Peyer's patch (tissue), 4 donors: ENCODE data around the gene SLC66A2. TPM values are rescaled to one million over a fixed set of nuclear protein-coding genes. Genes with fewer than 3 reads are reported as not detected.
A peak's percentile ranks its signal among the peaks of the same experiment; 100 is the strongest.

Source experiments
- DNase-seq, 3 donors: peaks; one replicate each; pipeline ENCODE4 v3.0.0-alpha.2; 2017 to 2019
- H3K27ac ChIP-seq, 4 donors: fragments of 200-600 bp; sonication (generic); one replicate each; pipeline ENCODE4 v1.5.1; 2016 to 2019
- H3K27me3 ChIP-seq, 2 donors: fragments of 200-600 bp; sonication (generic); one replicate each; pipeline ENCODE4 v1.5.1; 2019
- H3K36me3 ChIP-seq, 3 donors: fragments of 200-600 bp; sonication (generic); one replicate each; pipeline ENCODE4 v1.5.1; 2016 to 2019
- H3K4me1 ChIP-seq, 4 donors: fragments of 200-600 bp; sonication (generic); one replicate each; pipeline ENCODE4 v1.5.1; 2016 to 2019
- H3K4me3 ChIP-seq, 4 donors: fragments of 200-600 bp; sonication (generic); 1 replicate in 3 of 4; 2 replicates in 1 of 4; pipeline ENCODE4 v1.5.1; 2016 to 2019; ENCODE audit warnings: mild to moderate bottlenecking in 1 of 4
- H3K9me3 ChIP-seq, 4 donors: fragments of 200-600 bp; sonication (generic); one replicate each; pipeline ENCODE4 v1.5.1; 2016 to 2019; ENCODE audit warnings: mild to moderate bottlenecking in 1 of 4
- POLR2A ChIP-seq, 2 donors: fragments of 450-650 bp; IDR thresholded peaks; one replicate each; pipeline ENCODE4 v1.5.1; 2017; ENCODE audit warnings: antibody characterized with exemption in 2 of 2, mild to moderate bottlenecking in 2 of 2, moderate library complexity in 2 of 2
- total RNA-seq, 4 donors: library from RNA; depleted of rRNA; stranded (reverse); fragments of >200 nt; gene quantifications; one replicate each; pipeline ENCODE4 v1.1.0, GENCODE V29; 2016
- TF ChIP-seq, protein P1 (sequence below), 6 experiments: fragments of 450-650 bp in 4 of 6; fragments of 200-600 bp in 2 of 6; sonication (generic) in 1 of 6; IDR thresholded peaks; one replicate each; pipeline ENCODE4 v1.5.1; 2017 to 2019; ENCODE audit warnings: antibody characterized with exemption in 6 of 6, mild to moderate bottlenecking in 3 of 6, moderate library complexity in 1 of 6

SLC66A2 gene
- total RNA-seq, 4 donors from 2014 or later = 28.0 to 41.4 (median 34.9) TPM

DNA sequence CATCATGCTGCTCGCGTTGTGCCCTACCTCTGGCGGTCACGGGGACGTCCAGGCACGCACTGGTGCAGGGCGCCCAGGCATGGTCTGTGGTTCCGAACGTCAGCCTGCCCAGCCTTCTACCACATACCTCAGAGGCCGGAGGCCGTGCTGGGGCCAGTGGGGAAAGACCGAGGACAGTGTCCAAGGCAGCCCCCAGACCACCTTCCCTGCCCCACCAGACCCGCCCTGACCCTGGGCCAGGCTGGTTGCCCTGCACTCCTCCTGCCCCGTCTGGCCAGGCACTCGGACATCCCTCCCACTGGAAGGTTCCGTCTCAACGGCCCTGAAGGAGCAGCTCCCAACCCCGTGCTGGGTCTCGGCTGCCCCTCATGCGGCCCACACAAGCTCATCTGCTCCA is 32.8 kb downstream of the SLC66A2 start:
- H3K27ac ChIP-seq = no peak overlapping the region
- H3K4me3 ChIP-seq = no peak overlapping the region
- H3K9me3 ChIP-seq = no peaks in the 10 kb centered on the region
- H3K27me3 ChIP-seq = no peaks in the 10 kb centered on the region
- H3K36me3 ChIP-seq = peaks cover 0 to 52% (median 0%) of the 10 kb centered on the region in 3 donors
- DNase-seq = peak in 1 of 3 donors; percentile 33
- no peak for TF ChIP-seq POLR2A (IDR thresholded peaks at IDR 0.05)
- TF ChIP-seq, protein P1, sequence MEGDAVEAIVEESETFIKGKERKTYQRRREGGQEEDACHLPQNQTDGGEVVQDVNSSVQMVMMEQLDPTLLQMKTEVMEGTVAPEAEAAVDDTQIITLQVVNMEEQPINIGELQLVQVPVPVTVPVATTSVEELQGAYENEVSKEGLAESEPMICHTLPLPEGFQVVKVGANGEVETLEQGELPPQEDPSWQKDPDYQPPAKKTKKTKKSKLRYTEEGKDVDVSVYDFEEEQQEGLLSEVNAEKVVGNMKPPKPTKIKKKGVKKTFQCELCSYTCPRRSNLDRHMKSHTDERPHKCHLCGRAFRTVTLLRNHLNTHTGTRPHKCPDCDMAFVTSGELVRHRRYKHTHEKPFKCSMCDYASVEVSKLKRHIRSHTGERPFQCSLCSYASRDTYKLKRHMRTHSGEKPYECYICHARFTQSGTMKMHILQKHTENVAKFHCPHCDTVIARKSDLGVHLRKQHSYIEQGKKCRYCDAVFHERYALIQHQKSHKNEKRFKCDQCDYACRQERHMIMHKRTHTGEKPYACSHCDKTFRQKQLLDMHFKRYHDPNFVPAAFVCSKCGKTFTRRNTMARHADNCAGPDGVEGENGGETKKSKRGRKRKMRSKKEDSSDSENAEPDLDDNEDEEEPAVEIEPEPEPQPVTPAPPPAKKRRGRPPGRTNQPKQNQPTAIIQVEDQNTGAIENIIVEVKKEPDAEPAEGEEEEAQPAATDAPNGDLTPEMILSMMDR (IDR thresholded peaks at IDR 0.05) = no peak
- H3K4me1 ChIP-seq = no peaks in the 10 kb centered on the region

DNA sequence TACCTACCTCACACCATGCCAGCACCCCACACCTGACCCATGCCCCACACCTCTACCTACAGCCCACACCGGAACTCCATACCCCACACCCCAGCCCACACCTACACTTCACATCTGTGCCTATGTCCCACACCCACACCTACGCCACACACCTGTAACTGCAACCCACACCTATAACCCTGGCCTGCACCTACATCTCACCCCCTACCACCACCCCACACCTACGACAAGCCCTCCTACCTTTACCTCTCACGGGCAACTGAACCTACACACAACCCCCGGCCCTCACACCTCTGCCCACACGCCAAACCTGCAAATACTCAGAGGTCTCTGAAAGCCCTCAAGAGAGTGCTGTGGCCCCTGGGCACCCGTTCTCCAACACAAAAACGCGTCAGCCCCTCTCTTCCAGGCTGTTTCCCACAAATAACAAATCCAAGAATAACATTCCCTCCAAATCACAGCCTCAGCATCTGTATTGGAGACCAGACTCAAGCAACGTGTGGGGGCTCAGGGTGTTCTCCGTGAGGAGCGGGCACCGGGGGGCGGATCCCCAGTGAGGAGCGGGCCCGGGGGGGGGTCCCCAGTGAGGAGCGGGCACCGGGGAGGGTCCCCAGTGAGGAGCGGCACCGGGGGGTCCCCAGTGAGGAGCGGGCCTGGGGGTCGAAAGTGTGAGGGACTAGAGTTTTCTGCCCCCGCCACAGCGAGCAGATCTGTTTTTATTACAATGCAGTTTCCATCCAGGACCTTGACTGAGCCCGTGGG is 33.4 kb downstream of the SLC66A2 start:
- peak in 1 of 3 donors; percentile 37 for DNase-seq
- Histone ChIP-seq H3K36me3 (peaks cover 0 to 52% (median 0%) of the 10 kb centered on the region in 3 donors), H3K27ac (no peak overlapping the region)

DNA sequence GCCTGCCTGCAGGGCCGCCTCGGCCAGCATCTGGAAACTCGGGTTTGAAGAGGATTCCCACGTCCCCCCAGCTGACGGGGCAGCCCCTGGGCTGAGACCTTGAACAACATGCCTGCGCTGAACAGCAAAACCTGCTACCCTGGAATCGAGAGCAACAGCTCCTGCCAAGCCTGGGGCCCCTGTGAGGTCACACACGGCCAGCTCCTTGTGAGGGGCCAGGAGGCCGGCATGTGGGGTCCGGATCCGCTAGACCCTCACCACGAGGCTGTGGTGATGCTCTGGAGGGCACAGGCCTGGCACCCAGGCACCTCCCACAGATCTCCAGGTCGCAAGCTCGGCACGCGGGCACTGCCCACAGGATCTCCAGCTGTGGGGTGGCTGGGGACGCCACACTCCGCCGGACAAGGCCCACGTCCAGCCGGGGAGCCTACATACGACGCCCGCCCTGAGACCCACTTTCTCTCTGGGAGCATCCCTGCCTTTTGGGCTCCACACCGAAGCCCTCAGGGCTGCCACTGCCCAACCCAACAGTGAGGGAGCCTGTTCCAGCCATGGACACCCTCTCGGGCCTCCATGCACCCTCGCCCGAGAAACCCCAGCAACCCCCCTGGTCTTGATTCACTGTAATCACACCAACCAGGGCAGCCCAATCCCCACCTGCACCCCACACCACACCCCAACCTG is 34.1 kb downstream of the SLC66A2 start:
- H3K27me3 ChIP-seq = no peaks in the 10 kb centered on the region
- no peak overlapping the region for H3K4me3 ChIP-seq
- peak in 1 of 3 donors; percentile 32 for DNase-seq
- TF ChIP-seq POLR2A (IDR thresholded peaks at IDR 0.05) = no peak
- TF ChIP-seq, protein P1 (IDR thresholded peaks at IDR 0.05) = no peak
- no peaks in the 10 kb centered on the region for H3K9me3 ChIP-seq
- peaks cover 0 to 49% (median 0%) of the 10 kb centered on the region in 3 donors for H3K36me3 ChIP-seq
- no peak overlapping the region for H3K27ac ChIP-seq
- no peaks in the 10 kb centered on the region for H3K4me1 ChIP-seq

More for the DNA sequence above, 33.4 kb downstream of the SLC66A2 start:
- H3K4me1 ChIP-seq = no peaks in the 10 kb centered on the region
- H3K4me3 ChIP-seq = no peak overlapping the region
- TF ChIP-seq, protein P1 (IDR thresholded peaks at IDR 0.05) = no peak
- no peak for TF ChIP-seq POLR2A (IDR thresholded peaks at IDR 0.05)
- H3K9me3 ChIP-seq = no peaks in the 10 kb centered on the region
- H3K27me3 ChIP-seq = no peaks in the 10 kb centered on the region

DNA sequence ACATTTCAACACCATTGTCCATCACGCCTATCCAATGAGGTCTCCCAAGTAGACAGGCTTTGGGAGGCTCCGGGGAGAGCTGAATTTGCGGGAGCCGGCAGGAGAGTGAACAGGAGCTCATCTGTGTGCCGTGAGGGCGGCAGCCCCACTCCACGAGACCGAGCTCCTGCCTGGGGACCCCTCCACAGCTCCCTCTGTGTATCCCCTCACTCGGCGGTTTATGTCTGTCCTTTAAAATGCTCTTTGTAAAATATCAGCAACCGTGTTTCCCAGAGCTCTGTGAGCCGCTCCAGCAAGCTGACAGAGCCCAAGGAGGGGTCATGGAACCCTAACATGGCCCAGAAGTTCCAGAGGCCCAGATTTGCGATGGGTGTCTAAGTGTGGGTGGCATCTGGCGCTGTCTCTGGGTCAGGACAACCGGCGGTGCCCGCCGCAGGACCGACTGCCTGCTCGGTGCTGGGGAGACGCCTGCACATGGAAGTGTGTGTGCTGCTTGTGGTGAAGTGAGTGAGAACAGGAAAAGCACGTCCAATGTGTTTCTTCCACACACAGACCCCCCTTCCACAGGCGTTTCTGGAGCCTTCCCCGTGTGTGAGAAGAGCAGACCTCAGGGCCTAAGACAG is 34.8 kb downstream of the SLC66A2 start:
- peaks cover 0 to 43% (median 0%) of the 10 kb centered on the region in 3 donors for H3K36me3 ChIP-seq
- DNase-seq = peak in 1 of 3 donors; percentile 38
- TF ChIP-seq, protein P1 (IDR thresholded peaks at IDR 0.05) = no peak
- no peak for TF ChIP-seq POLR2A (IDR thresholded peaks at IDR 0.05)
- no peaks in the 10 kb centered on the region for H3K27me3 ChIP-seq
- H3K4me1 ChIP-seq = no peaks in the 10 kb centered on the region
- H3K9me3 ChIP-seq = no peaks in the 10 kb centered on the region
- H3K27ac ChIP-seq = no peak overlapping the region
- H3K4me3 ChIP-seq = no peak overlapping the region

DNA sequence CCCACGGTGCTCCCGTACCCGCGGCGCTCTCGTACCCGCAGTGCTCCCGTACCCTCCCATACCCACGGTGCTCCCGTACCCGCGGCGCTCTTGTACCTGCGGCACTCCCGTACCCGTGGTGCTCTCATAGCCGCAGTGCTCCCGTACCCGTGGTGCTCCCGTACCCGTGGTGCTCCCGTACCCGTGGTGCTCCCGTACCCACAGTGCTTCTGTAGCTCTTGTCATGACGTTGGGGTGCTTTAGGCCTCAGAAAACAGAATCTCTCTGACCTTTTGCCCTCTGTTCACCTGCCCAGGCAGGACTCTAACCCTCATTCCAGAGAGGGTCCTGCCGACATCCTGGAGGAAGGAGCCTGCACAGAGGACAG is 35.3 kb downstream of the SLC66A2 start:
- TF ChIP-seq POLR2A (IDR thresholded peaks at IDR 0.05) = no peak
- TF ChIP-seq, protein P1 (IDR thresholded peaks at IDR 0.05) = no peak
- Histone ChIP-seq H3K36me3 (peaks cover 0 to 43% (median 0%) of the 10 kb centered on the region in 3 donors), H3K4me3 (no peak overlapping the region), H3K27ac (no peak overlapping the region), H3K4me1 (no peaks in the 10 kb centered on the region), H3K27me3 (no peaks in the 10 kb centered on the region), H3K9me3 (no peaks in the 10 kb centered on the region)
- DNase-seq = no peak
